ENCODE data around the gene CHAMP1.
A peak's percentile ranks its signal among the peaks of the same experiment; 100 is the strongest.

CHAMP1 gene

DNA sequence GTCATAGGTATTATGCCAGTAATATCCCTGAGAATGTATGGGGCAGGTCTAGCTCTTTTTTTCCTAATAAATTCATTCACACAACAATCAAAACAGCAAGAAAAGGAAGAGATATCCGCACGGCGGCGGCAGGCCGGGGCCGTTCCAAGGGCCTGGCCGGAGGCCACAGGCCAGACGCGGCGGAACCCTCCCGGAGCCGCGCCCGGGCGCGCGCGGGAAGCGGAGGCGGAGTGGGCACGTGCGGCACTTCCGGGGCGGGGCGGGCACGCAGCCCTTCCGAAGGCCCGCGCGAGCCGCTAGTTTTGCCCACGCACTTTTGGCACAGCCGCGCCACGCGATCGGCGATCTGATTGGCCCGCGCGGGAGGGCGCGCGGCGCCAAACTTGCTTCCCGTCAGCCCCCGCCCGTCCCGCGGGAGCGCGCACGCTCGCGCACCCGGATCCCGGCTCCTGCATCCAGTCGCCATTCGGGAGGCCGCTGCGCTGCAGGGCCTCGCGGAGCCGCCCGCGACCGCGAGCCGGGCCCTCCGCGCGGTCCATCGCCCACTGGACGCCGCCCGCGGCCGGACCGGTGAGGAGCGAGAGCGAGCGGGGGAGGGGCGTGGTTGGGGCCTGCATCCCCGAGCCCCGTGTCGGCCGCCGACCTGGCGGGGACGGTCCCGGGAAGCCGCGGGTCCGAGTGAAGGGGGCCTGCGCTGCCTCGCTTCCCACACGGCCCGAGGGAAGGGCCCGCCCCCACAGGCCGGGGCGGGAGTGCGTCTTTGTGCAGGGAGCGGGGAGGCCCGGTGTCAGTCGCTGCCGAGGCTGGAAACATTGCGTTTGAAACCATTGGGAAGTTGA lies at the start of gene CHAMP1:
Gene CHAMP1, plus strand, starts transcription at position 430 of the 839 bp plus-strand sequence. CDS start 9,340 bp downstream, outside the sequence.
- DNase-seq = peak; percentile 45 to 97 (median 93)

DNA sequence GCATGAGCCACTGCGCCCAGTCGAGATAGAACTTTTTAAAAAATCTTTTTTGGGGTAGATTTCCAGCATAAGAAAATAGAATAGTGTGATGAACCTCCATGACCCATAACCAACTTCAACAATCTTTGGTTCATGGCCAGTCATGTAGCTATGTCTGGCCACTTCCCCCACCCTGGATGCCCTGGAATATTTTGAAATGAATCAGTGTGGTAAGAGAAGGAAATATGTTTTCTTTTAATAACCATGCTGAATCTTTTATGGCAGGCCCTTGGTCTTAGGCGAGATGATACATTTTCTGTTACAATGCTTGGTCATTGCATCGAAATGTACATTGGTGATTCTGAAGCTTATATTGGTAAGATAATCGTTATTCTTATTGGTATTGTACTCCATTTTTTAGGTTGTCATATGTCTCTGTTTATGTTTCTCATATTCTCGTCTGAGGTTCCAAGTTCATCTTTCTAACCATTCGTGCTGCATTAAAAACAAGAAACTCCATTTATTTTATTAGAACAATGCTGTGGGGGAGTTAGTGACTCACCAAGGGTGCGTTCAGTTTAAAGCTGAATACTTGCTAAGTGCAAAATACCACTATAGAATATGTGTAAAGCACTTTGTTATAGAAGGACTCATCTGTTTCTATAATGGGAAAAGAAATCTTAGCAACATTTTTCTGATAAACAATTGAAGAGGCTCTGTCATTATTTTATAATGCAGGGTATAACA lies 49.3 kb upstream of the CHAMP1 start:
- no peak for DNase-seq

- DNase-seq = no peak
Measured at GRCh38 chr13:114266241-114266640, 48.1 kb upstream of the CHAMP1 start.

DNA sequence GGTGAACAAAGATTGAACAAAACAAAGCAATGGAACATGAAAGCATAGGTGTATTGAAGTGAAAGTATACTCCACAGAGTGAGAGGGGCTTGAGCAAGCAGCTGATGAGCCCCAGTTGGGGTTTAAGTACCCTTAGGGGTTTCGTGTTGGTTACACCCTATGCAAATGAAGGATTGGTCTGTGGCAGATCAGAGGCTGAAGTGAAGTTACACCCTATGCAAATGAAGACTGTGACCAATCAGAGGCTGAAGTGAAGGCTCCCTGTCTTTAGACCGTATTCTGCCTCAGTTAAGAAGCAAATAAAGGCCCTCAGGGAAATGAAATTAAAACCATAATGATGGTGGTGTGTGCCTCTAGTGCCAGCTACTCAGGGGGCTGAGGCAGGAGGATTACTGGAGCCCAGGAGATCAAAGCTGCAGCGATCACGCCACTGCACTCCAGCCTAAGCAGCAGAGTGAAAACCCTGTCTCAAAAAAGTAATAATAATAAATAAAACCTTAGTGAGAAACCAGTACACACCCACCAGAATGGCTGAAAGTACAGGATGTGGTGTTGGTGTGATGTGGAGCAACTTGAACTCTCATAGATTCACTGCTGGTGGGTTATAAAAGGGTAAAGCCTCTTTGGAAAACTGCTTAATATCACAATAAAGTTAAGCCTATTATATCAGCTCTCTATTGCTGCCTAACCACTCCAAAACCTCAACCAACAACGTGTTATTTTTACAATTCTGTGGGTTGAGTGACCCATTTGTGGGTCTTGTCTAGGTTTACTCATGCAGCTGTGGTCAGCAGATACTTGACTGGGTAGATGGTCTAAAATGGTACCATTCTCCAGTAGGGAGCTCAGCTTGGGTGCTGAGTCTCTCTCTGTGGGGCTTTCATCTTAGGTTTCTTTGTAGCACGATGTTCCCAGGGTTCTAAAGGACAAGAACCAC lies 45.7 kb upstream of the CHAMP1 start:
- no peak for DNase-seq

- no peak for DNase-seq
Measured at GRCh38 chr13:114269281-114269770, 45.0 kb upstream of the CHAMP1 start.

- DNase-seq = no peak
Measured at GRCh38 chr13:114272977-114273376, 41.3 kb upstream of the CHAMP1 start.

DNA sequence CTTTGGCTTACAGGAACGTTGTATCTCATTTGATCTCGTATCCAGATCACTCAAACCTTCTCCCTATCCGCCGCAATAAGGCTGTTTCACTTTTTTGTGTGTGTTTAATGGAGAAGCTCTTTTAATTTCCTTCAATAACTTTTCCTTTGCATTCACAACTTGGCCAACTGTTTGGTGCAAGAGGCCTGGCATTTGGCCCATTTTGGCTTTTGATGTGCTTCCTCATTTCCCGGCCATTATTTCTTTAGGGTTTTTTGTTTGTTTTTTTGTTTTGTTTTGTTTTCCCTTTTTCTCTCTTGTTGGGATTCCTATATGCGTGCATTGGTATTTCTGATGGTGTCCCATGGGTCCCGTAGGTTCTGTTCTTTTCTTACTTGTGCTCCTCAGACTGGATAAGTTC lies 39.0 kb upstream of the CHAMP1 start:
- DNase-seq = no peak

DNA sequence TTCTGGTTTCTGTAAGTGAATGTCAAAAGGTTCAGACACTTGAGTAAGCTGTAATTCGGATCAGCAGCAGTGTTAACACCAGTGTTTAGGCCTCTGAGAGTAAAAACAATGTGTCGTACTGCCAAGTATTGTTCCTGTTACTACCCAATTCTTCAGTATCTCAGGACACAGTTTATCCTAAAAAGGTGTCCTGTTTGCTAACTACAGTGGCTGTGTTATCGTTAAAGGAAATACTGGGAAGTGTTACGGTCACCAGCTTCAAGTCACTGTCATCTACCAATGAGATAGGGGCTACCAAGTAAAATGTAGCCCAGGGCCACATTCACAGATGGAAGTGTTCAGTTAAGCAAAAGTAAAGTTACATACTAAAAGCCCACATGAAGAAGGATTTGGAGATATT lies 35.2 kb upstream of the CHAMP1 start:
- DNase-seq = no peak

GRCh38 chr13:114279758-114280355 lies 34.4 kb upstream of the CHAMP1 start:
- no peak for DNase-seq

GRCh38 chr13:114281351-114282040 lies 32.8 kb upstream of the CHAMP1 start, which contains the start of gene UPF3A:
Gene UPF3A (plus strand): TSS chr13:114281601. CDS start chr13:114281640, 39 bp downstream.
- DNase-seq = peak; percentile 26 to 98 (median 92)

GRCh38 chr13:114282041-114282670 lies 32.1 kb upstream of the CHAMP1 start:
- DNase-seq = peak in 24 of 58 donors; percentile 6 to 75 (median 31)

DNA sequence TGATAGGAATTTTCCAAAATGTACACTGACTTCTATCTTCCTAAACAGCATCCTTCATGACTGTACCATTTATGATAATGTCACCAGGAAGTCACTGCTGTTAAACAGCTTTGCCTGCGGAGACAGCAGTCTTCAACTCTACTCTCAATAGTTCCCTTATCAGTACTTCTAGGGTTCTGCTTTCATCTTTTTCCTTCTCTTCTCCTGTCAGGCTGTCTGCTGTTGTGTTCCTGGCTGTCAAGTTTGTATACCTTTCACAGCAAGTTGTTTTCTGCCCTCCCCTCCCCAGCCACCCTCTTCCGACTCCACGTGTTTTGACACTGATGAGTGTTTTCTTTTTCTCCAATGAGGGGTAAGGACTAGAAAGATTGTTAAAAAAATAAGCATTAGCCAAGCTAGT lies 30.7 kb upstream of the CHAMP1 start:
- no peak for DNase-seq

GRCh38 chr13:114284680-114285079 lies 29.6 kb upstream of the CHAMP1 start:
- no peak for DNase-seq

- peak in 4 of 58 donors; percentile 3 to 23 (median 8) for DNase-seq
Measured at GRCh38 chr13:114285166-114285808, 29.0 kb upstream of the CHAMP1 start.

DNA sequence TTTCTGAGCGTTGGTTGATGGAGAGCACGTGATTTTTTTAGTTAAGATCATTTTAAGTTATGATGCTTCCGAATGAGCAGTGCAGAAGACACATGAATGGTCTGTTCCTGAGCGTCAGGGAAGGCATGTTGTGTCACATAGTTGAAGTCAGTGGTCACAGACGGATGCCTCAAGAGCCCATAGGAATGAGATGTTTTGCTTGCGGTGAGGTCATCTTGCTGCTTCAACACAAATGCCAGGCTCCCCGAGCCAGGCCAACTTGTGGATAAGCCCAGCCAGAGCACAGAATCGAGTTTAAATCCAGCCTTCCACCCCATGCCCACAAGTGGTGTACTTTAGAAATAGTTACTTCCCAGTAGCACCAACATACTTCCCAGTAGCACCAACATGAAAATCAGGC lies 27.5 kb upstream of the CHAMP1 start:
- no peak for DNase-seq

DNA sequence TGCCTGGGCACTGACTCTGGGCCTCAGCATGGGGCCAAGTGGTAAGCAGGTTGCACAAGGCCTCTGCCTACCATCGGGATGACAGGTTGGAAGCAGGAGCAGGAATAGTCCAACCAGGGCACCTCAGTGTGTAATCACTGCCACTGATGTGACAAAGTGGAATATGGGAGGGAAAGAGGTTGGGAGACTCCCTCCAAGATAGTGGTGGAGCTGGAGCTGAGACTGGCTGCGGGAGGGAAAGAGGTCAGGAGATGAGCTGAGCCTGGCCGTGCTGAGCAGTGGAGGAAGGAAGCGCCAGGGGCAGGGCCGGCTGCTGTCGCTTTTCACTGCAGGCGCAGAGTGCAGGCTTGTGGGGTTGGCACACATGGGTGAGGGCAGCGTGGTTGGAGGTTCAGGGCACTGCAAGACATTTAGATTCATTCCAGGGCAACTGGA lies 26.1 kb upstream of the CHAMP1 start:
- DNase-seq = no peak

DNA sequence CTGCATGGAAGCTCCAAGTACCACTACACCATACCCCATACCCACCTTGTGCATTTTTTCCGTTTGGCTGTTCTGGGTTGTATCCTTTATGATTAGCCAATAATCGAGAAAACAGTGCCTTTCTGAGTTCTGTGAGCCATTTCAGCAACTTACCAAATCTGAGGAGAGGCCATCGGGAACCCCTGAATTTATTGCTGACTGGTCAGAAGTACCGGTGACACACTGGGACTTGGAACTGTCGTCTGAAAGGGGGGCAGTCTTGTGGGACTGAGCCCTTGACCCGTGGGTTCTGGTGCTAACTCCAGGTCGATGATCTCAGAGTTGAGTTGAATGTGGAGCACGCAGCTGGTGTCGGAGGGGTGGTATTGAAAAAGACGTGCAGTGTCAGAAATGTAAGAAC lies 17.9 kb upstream of the CHAMP1 start:
- DNase-seq = no peak

GRCh38 chr13:114296902-114297301 lies 17.4 kb upstream of the CHAMP1 start:
- no peak for DNase-seq

DNA sequence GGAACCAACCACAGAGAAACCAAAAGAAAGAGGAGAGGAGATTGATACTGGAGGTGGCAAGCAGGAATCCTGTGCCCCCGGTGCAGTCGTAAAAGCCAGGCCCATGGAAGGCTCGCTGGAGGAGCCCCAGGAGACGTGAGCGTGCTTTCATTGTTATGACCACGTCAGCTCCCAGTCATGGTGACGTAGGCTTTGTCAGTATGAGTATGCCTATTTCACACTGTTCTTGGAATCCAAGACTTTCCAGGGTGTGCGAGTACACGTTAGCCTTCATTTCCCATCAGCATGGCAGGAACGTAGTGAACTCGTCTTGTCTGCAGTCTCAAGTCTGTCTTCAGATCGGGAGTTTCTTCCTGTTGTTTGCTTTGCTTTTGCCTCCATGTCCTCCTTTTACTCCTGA lies 15.4 kb upstream of the CHAMP1 start:
- no peak for DNase-seq
